Measurements from ENCODE around the gene EID1.

EID1 gene

GRCh38 chr15:48922046-48922445, 44.1 kb downstream of the EID1 start:
- Histone ChIP-seq H3K4me3 (ENCODE audit: control insufficient read depth in 1 of 7, extremely low read depth in 1 of 7, insufficient read depth in 4 of 7, low read depth in 2 of 7, low read length in 6 of 7) (no peak overlapping the region), H3K27me3 (replicated peaks in 2 of 5; ENCODE audit: control insufficient read depth in 4 of 5, insufficient read depth in 5 of 5, low read length in 4 of 5) (no peaks in the 10 kb centered on the region), H3K4me1 (ENCODE audit: control extremely low read depth in 1 of 4, control insufficient read depth in 4 of 4, insufficient read depth in 4 of 4, low read length in 3 of 4) (peaks cover 0 to 7% (median 0%) of the 10 kb centered on the region in 4 experiments), H3K27ac (ENCODE audit: insufficient read depth in 1 of 2, low read depth in 1 of 2, low read length in 2 of 2, poor library complexity in 1 of 2, severe bottlenecking in 2 of 2) (no peak overlapping the region), H3K9me3 (ENCODE audit: control extremely low read depth in 1 of 5, control insufficient read depth in 4 of 5, insufficient read depth in 2 of 5, low read depth in 1 of 5, low read length in 4 of 5) (no peaks in the 10 kb centered on the region), H3K36me3 (ENCODE audit: control insufficient read depth in 4 of 4, insufficient read depth in 4 of 4, low read length in 3 of 4) (no peaks in the 10 kb centered on the region)
- WGBS (ENCODE audit: insufficient coverage) = no CpG with 5 or more reads among the region's 2 CpGs
- CTCF ChIA-PET = no interaction called here
- DNase-seq = no peak
- POLR2A ChIA-PET = no interaction called here

DNA sequence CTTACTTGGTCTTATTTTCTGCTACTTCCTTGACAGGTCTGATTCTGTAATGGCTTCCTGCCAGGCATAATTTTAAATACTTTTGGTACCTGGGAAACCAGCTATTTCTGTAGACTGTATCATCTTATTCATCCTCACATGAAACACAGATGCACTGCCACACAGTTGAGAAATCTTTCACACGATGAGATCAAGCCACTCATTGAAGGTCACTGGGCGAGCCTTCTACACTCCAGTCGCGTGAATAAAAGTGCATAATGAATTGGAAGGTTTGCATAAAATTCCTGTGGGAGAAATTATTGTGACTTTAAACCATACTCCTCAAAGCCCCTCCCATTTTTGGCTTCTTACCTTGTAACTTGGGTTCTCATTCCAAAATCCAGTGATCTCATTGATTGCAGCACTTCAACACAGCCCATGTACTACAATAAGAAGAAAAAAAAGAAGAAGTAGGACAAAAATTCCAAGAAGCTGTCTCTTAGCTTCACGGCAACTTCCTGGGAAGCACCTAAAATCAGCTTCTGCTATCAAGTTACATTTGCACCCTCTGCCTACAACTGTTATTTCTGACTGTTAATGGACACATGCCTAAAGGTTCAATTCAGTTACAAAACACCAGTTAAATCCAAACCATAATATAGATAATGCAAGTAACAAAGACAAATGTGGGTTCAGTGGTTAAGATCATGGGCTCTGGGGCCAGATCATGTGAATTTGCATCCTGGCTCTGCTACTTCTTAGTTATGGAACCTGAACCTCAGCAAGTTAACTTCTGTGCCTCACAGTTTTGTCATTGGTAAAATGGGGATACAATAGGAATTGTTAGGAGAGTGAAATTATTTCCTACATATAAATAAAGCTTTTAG, 46.8 kb downstream of the EID1 start:
- Histone ChIP-seq H3K4me1 (ENCODE audit: control extremely low read depth in 1 of 4, control insufficient read depth in 4 of 4, insufficient read depth in 4 of 4, low read length in 3 of 4) (peaks cover 0 to 7% (median 0%) of the 10 kb centered on the region in 4 experiments), H3K9me3 (ENCODE audit: control extremely low read depth in 1 of 5, control insufficient read depth in 4 of 5, insufficient read depth in 2 of 5, low read depth in 1 of 5, low read length in 4 of 5) (no peaks in the 10 kb centered on the region), H3K4me3 (ENCODE audit: control insufficient read depth in 1 of 7, extremely low read depth in 1 of 7, insufficient read depth in 4 of 7, low read depth in 2 of 7, low read length in 6 of 7) (no peak overlapping the region), H3K27ac (ENCODE audit: insufficient read depth in 1 of 2, low read depth in 1 of 2, low read length in 2 of 2, poor library complexity in 1 of 2, severe bottlenecking in 2 of 2) (no peak overlapping the region), H3K27me3 (replicated peaks in 2 of 5; ENCODE audit: control insufficient read depth in 4 of 5, insufficient read depth in 5 of 5, low read length in 4 of 5) (no peaks in the 10 kb centered on the region), H3K36me3 (ENCODE audit: control insufficient read depth in 4 of 4, insufficient read depth in 4 of 4, low read length in 3 of 4) (no peaks in the 10 kb centered on the region)
- CTCF ChIA-PET = interaction anchor here (2.1 kb wide), 1 partner anchor 51 kb away, joined by 7 read pairs; no protein-coding TSS in a partner anchor
- 83% methylated on average over 1 of the region's 5 CpGs for WGBS (ENCODE audit: insufficient coverage)
- no peak for DNase-seq
- POLR2A ChIA-PET = no interaction called here

DNA sequence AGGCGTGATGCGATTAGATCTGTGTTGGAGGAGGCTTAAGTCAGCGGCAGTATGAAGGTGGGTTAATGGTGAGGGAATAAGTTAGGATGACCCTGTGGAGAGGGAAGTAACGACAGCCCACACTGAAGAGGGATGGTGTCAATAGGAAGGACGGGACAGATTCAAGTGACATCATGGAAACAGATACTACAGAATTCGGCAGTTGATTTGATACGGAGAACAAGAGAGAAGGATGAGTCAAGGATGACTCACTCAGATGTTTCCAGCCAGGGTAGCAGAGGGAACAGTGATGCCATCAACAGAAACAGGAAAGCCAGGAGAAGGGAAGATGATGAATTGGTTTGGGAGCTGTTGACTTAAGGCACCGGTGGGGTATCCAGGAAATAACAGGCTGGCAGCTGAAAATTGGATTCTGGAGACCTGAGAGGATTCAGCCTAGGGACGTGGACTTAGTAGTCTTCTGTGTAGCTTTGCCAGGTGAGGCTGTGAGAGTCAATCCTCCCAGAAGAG, 47.8 kb downstream of the EID1 start:
- H3K27ac ChIP-seq (ENCODE audit: insufficient read depth in 1 of 2, low read depth in 1 of 2, low read length in 2 of 2, poor library complexity in 1 of 2, severe bottlenecking in 2 of 2) = no peak overlapping the region
- ChIA-PET CTCF (interaction anchor here (1.6 to 2.1 kb wide), 2 partner anchors 12 to 50 kb away, joined by 3 to 7 read pairs; no protein-coding TSS in a partner anchor), POLR2A (no interaction called here)
- H3K4me3 ChIP-seq (ENCODE audit: control insufficient read depth in 1 of 7, extremely low read depth in 1 of 7, insufficient read depth in 4 of 7, low read depth in 2 of 7, low read length in 6 of 7) = no peak overlapping the region
- 91% methylated on average over 9 of the region's 9 CpGs for WGBS (ENCODE audit: insufficient coverage)
- DNase-seq = no peak
- peaks cover 0 to 7% (median 0%) of the 10 kb centered on the region in 4 experiments for H3K4me1 ChIP-seq (ENCODE audit: control extremely low read depth in 1 of 4, control insufficient read depth in 4 of 4, insufficient read depth in 4 of 4, low read length in 3 of 4)
- H3K27me3 ChIP-seq (replicated peaks in 2 of 5; ENCODE audit: control insufficient read depth in 4 of 5, insufficient read depth in 5 of 5, low read length in 4 of 5) = no peaks in the 10 kb centered on the region
- no peaks in the 10 kb centered on the region for H3K9me3 ChIP-seq (ENCODE audit: control extremely low read depth in 1 of 5, control insufficient read depth in 4 of 5, insufficient read depth in 2 of 5, low read depth in 1 of 5, low read length in 4 of 5)
- no peaks in the 10 kb centered on the region for H3K36me3 ChIP-seq (ENCODE audit: control insufficient read depth in 4 of 4, insufficient read depth in 4 of 4, low read length in 3 of 4)

DNA sequence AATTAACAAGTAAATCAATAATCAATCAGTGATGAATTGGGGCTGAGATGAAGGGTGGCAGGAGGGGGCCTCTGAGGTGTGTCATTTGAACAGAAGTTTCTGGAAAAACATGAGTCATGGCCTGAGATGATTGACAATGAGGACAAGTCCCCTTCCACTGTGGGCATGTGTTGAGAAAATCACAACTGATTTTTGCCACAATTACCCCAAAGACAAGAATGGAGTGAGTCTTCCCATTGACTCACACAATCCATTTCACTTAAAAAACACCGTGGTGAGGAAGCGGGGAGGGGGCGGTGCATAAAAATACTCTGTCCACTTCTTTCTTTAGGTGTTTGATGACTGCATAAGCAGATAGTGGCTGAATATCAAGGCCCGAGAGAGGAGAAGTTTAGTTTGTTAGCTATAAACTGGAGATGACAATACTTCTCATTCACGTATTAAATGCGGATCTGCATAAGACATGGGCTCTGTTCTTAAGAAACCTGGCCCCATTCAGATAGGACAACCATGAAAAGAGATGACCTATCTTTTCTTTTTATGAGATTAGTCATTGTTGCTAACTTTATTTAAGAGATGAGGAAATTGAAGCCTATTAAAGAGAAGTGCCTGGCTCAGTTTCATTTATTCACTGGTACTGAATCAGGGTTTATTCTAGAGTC, 51.1 kb downstream of the EID1 start:
- Histone ChIP-seq H3K36me3 (ENCODE audit: control insufficient read depth in 4 of 4, insufficient read depth in 4 of 4, low read length in 3 of 4) (no peaks in the 10 kb centered on the region), H3K4me3 (ENCODE audit: control insufficient read depth in 1 of 7, extremely low read depth in 1 of 7, insufficient read depth in 4 of 7, low read depth in 2 of 7, low read length in 6 of 7) (no peak overlapping the region), H3K9me3 (ENCODE audit: control extremely low read depth in 1 of 5, control insufficient read depth in 4 of 5, insufficient read depth in 2 of 5, low read depth in 1 of 5, low read length in 4 of 5) (no peaks in the 10 kb centered on the region), H3K27ac (ENCODE audit: insufficient read depth in 1 of 2, low read depth in 1 of 2, low read length in 2 of 2, poor library complexity in 1 of 2, severe bottlenecking in 2 of 2) (no peak overlapping the region), H3K27me3 (replicated peaks in 2 of 5; ENCODE audit: control insufficient read depth in 4 of 5, insufficient read depth in 5 of 5, low read length in 4 of 5) (no peaks in the 10 kb centered on the region), H3K4me1 (ENCODE audit: control extremely low read depth in 1 of 4, control insufficient read depth in 4 of 4, insufficient read depth in 4 of 4, low read length in 3 of 4) (peaks cover 0 to 7% (median 0%) of the 10 kb centered on the region in 4 experiments)
- CTCF ChIA-PET = no interaction called here
- POLR2A ChIA-PET = no interaction called here
- DNase-seq = peak in 1 of 3 donors; percentile 16
- WGBS (ENCODE audit: insufficient coverage) = 100% methylated on average over 3 of the region's 6 CpGs

DNA sequence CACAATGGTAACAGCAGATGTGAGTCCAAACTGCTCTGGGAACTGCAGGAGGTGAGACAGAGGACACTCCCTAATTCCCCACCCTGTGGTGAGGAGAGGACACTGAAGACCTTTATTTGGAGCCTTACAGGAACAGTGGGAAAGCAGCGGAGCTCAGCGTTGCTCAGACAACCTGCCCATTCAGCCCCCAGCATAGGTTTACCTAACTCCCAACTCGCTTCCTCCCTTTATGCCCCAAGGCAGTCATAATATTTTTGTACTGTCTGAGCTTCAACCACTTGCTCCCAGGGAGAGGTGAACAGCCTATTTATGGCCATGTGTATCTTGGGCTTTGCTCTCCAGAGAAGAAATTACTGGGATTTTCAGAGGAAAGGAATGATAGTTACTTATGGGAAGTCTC, 51.7 kb downstream of the EID1 start:
- H3K27me3 ChIP-seq (replicated peaks in 2 of 5; ENCODE audit: control insufficient read depth in 4 of 5, insufficient read depth in 5 of 5, low read length in 4 of 5) = no peaks in the 10 kb centered on the region
- ChIA-PET POLR2A (no interaction called here), CTCF (interaction anchor here (1.0 kb wide), 1 partner anchor 15 kb away, joined by 3 read pairs; no protein-coding TSS in a partner anchor)
- no peak overlapping the region for H3K4me3 ChIP-seq (ENCODE audit: control insufficient read depth in 1 of 7, extremely low read depth in 1 of 7, insufficient read depth in 4 of 7, low read depth in 2 of 7, low read length in 6 of 7)
- DNase-seq = no peak
- H3K4me1 ChIP-seq (ENCODE audit: control extremely low read depth in 1 of 4, control insufficient read depth in 4 of 4, insufficient read depth in 4 of 4, low read length in 3 of 4) = peaks cover 0 to 7% (median 0%) of the 10 kb centered on the region in 4 experiments
- WGBS (ENCODE audit: insufficient coverage) = 96% methylated on average over 3 of the region's 3 CpGs
- peaks cover 0 to 1% (median 0%) of the 10 kb centered on the region in 5 experiments for H3K9me3 ChIP-seq (ENCODE audit: control extremely low read depth in 1 of 5, control insufficient read depth in 4 of 5, insufficient read depth in 2 of 5, low read depth in 1 of 5, low read length in 4 of 5)
- H3K36me3 ChIP-seq (ENCODE audit: control insufficient read depth in 4 of 4, insufficient read depth in 4 of 4, low read length in 3 of 4) = no peaks in the 10 kb centered on the region
- H3K27ac ChIP-seq (ENCODE audit: insufficient read depth in 1 of 2, low read depth in 1 of 2, low read length in 2 of 2, poor library complexity in 1 of 2, severe bottlenecking in 2 of 2) = no peak overlapping the region

Data from common myeloid progenitor, CD34-positive (primary cell).